Stimulated activated CD4-positive, alpha-beta T cell treated with anti-CD3 and anti-CD28 coated beads, TNF-alpha, amount 100 ng/mL, for 4 hours (primary cell): ENCODE measurements around the gene OR8B4.
"Not testable (repeated sequence)": the region's sequence is repeated elsewhere in the genome, so short reads cannot be mapped to it uniquely, and the experiment has no call there.

ENCODE experiments used
- DNase-seq, 3 experiments: peaks; one replicate each; pipeline ENCODE4 v3.0.0-alpha.2; 2020; ENCODE audit warnings: low read depth in 3 of 3

The OR8B4 gene

GRCh38 chr11:124424384-124424921 is at the start of gene OR8B4:
TSS of gene OR8B4 (minus strand) at chr11:124424871. CDS start at chr11:124424871, 0 bp downstream.
- no peak for DNase-seq

- no peak for DNase-seq
These were observed 49.4 kb upstream of the OR8B4 start for GRCh38 chr11:124474079-124474478.

- DNase-seq: no peak
These were observed 48.8 kb upstream of the OR8B4 start for GRCh38 chr11:124473476-124473875.

- DNase-seq: no peak
These were observed 46.0 kb upstream of the OR8B4 start for GRCh38 chr11:124470561-124471227.

- no peak for DNase-seq
These were observed 42.8 kb upstream of the OR8B4 start for GRCh38 chr11:124467381-124467927.

- no peak for DNase-seq
These were observed 40.7 kb upstream of the OR8B4 start for GRCh38 chr11:124465368-124465767.

GRCh38 chr11:124463990-124464389 is 39.3 kb upstream of the OR8B4 start:
- no peak for DNase-seq

GRCh38 chr11:124463324-124463723 is 38.7 kb upstream of the OR8B4 start:
- no peak for DNase-seq

GRCh38 chr11:124460459-124460858 is 35.8 kb upstream of the OR8B4 start:
- no peak for DNase-seq

- not testable (repeated sequence) for DNase-seq
These were observed 34.7 kb upstream of the OR8B4 start for GRCh38 chr11:124459379-124459778.

- no peak for DNase-seq
These were observed 29.9 kb upstream of the OR8B4 start for GRCh38 chr11:124454552-124454951.

- DNase-seq: no peak
These were observed 22.2 kb upstream of the OR8B4 start for GRCh38 chr11:124446916-124447315.

- no peak for DNase-seq
These were observed 21.0 kb upstream of the OR8B4 start, which contains the start of gene OR8B8 for GRCh38 chr11:124445646-124446150. TSS of gene OR8B8 (minus strand) at chr11:124445696. CDS start at chr11:124441085, 4,611 bp downstream.

- no peak for DNase-seq
These were observed 18.2 kb upstream of the OR8B4 start for GRCh38 chr11:124442847-124443246.

GRCh38 chr11:124442442-124442841 is 17.8 kb upstream of the OR8B4 start:
- DNase-seq: no peak

GRCh38 chr11:124441519-124441918 is 16.8 kb upstream of the OR8B4 start:
- DNase-seq: no peak

GRCh38 chr11:124441081-124441480 is 16.4 kb upstream of the OR8B4 start:
- DNase-seq: no peak

GRCh38 chr11:124440608-124441007 is 15.9 kb upstream of the OR8B4 start:
- no peak for DNase-seq

GRCh38 chr11:124434699-124435098 is 10.0 kb upstream of the OR8B4 start:
- no peak for DNase-seq

- DNase-seq: no peak
These were observed 4.9 kb upstream of the OR8B4 start for GRCh38 chr11:124429599-124429998.

GRCh38 chr11:124421043-124421442 is 3.6 kb downstream of the OR8B4 start:
- DNase-seq: no peak

- no peak for DNase-seq
These were observed 9.2 kb downstream of the OR8B4 start for GRCh38 chr11:124415356-124415923.

- DNase-seq: no peak
These were observed 14.8 kb downstream of the OR8B4 start for GRCh38 chr11:124409906-124410305.
